ENCODE measurements around the gene CTBP1. TPM values are rescaled to one million over a fixed set of nuclear protein-coding genes. Genes with fewer than 3 reads are reported as not detected.

Gene CTBP1
- total and polyA plus RNA-seq, 2 experiments from 2014 or later = 74.0 to 192 TPM

- no peaks in the 10 kb centered on the region for H3F3A ChIP-seq (replicated peaks; ENCODE audit: low read depth)
- peaks cover 16% of the 10 kb centered on the region for H3K36me3 Mint-ChIP-seq (ENCODE audit: low read depth)
- H3K36me3 ChIP-seq (ENCODE audit: insufficient read depth) = no peaks in the 10 kb centered on the region; the same call in 1 of the 2 replicates
- H2AFZ ChIP-seq = no peak overlapping the region
- TF ChIP-seq JUNB (IDR thresholded peaks at IDR 0.05; ENCODE audit: unreplicated experiment) = no peak
- no peak for TF ChIP-seq NANOG (IDR thresholded peaks at IDR 0.05; ENCODE audit: borderline replicate concordance)
- no peak for TF ChIP-seq ZNF462 (CRISPR knock-in tag; IDR thresholded peaks at IDR 0.05)
- TF ChIP-seq REST (IDR thresholded peaks at IDR 0.05; ENCODE audit: unreplicated experiment) = no peak
- no peak for TF ChIP-seq ZNF331 (CRISPR knock-in tag; IDR thresholded peaks at IDR 0.05; ENCODE audit: low read depth)
- TF ChIP-seq ETS1 (IDR thresholded peaks at IDR 0.05) = no peak
- peaks cover 43% of the 10 kb centered on the region for H3K9me3 Mint-ChIP-seq
- no peaks in the 10 kb centered on the region for H4K20me1 ChIP-seq (replicated peaks; ENCODE audit: insufficient read depth)
- H3K4me3 Mint-ChIP-seq = no peak overlapping the region
- H3K4me1 Mint-ChIP-seq = no peaks in the 10 kb centered on the region
- ATAC-seq = no peak
- H3K4me2 ChIP-seq = no peak overlapping the region
- no peak overlapping the region for H3K4me3 ChIP-seq
- no peak overlapping the region for H3K27ac Mint-ChIP-seq
- no peak overlapping the region for H3K27ac ChIP-seq (ENCODE audit: low read depth)
- no peaks in the 10 kb centered on the region for H3K9me2 ChIP-seq (ENCODE audit: insufficient read depth)
- H3K79me2 ChIP-seq (replicated peaks; ENCODE audit: insufficient read depth) = no peaks in the 10 kb centered on the region
- H3K27me3 Mint-ChIP-seq (ENCODE audit: insufficient read depth, low read depth, poor library complexity) = no peaks in the 10 kb centered on the region
- no peak for DNase-seq (ENCODE audit: low spot score)
- no peaks in the 10 kb centered on the region for H3K27me3 ChIP-seq (ENCODE audit: insufficient read depth)
- H3K4me1 ChIP-seq (ENCODE audit: insufficient read depth) = no peaks in the 10 kb centered on the region
These were observed 20.3 kb upstream of the CTBP1 start for GRCh38 chr4:1269209-1269608.

Data from GM23338 (cell line).